Cerebellar nuclear complex (tissue), 1 donor: ENCODE data around the gene CMPK2.
"Not testable (repeated sequence)": the region's sequence is repeated elsewhere in the genome, so short reads cannot be mapped to it uniquely, and the experiment has no call there.

ENCODE experiments used
- DNase-seq, 2 experiments: peaks; one replicate each; lab custom pipeline; 2025; lab: John Stamatoyannopoulos, UW

Gene CMPK2

GRCh38 chr2:6880200-6880733 lies 14.6 kb upstream of the CMPK2 start:
- no peak for DNase-seq

- DNase-seq = no peak
Observed at GRCh38 chr2:6879011-6879410, 13.3 kb upstream of the CMPK2 start.

- DNase-seq = no peak
Observed at GRCh38 chr2:6878549-6878948, 12.8 kb upstream of the CMPK2 start.

GRCh38 chr2:6877402-6878304 lies 11.9 kb upstream of the CMPK2 start, which contains the start of gene RSAD2:
Gene RSAD2, plus strand, starts transcription at chr2:6877777. Its CDS starts 24 bp downstream, at chr2:6877801.
- no peak for DNase-seq

GRCh38 chr2:6876309-6876708 lies 10.6 kb upstream of the CMPK2 start:
- DNase-seq = no peak

- no peak for DNase-seq
Observed at GRCh38 chr2:6874032-6874431, 8.3 kb upstream of the CMPK2 start.

- no peak for DNase-seq
Observed at GRCh38 chr2:6872394-6872793, 6.7 kb upstream of the CMPK2 start.

- no peak for DNase-seq
Observed at GRCh38 chr2:6866982-6867381, 1.3 kb upstream of the CMPK2 start.

- DNase-seq = no peak
Observed at GRCh38 chr2:6866275-6866671, 566 bp upstream of the CMPK2 start.

- DNase-seq = no peak
Observed at GRCh38 chr2:6864923-6865345, 773 bp downstream of the CMPK2 start.

GRCh38 chr2:6864231-6864754 lies 1.4 kb downstream of the CMPK2 start:
- no peak for DNase-seq

- DNase-seq = no peak
Observed at GRCh38 chr2:6863792-6864191, 1.9 kb downstream of the CMPK2 start.

- no peak for DNase-seq
Observed at GRCh38 chr2:6860296-6860695, 5.4 kb downstream of the CMPK2 start.

- not testable (repeated sequence) for DNase-seq
Observed at GRCh38 chr2:6858466-6859027, 7.2 kb downstream of the CMPK2 start.

- DNase-seq = no peak
Observed at GRCh38 chr2:6856548-6856920, 9.2 kb downstream of the CMPK2 start.

GRCh38 chr2:6855860-6856547 lies 9.7 kb downstream of the CMPK2 start:
- DNase-seq = no peak

- no peak for DNase-seq
Observed at GRCh38 chr2:6854416-6854815, 11.3 kb downstream of the CMPK2 start.

GRCh38 chr2:6852195-6852594 lies 13.5 kb downstream of the CMPK2 start:
- DNase-seq = no peak

- DNase-seq = no peak
Observed at GRCh38 chr2:6846967-6847681, 18.6 kb downstream of the CMPK2 start.

- DNase-seq = no peak
Observed at GRCh38 chr2:6846540-6846939, 19.2 kb downstream of the CMPK2 start.

GRCh38 chr2:6845903-6846302 lies 19.8 kb downstream of the CMPK2 start:
- no peak for DNase-seq

GRCh38 chr2:6845312-6845711 lies 20.4 kb downstream of the CMPK2 start:
- DNase-seq = no peak
